Brain microvascular endothelial cell (primary cell): ENCODE results near the gene KIAA2012.

ENCODE experiments used
- DNase-seq: peaks from one replicate; pipeline ENCODE4 v3.0.0-alpha.2; 2020
- H3K27ac ChIP-seq: fragments of 250-450 bp; sonication (Bioruptor Pico); 2 replicates; pipeline ENCODE4 v1.5.1; 2020; ENCODE audit warnings: mild to moderate bottlenecking, moderate library complexity
- H3K27me3 ChIP-seq: fragments of 250-450 bp; sonication (Bioruptor Pico); replicated peaks from 2 replicates; pipeline ENCODE4 v1.5.1; 2020; ENCODE audit warnings: mild to moderate bottlenecking
- H3K36me3 ChIP-seq: fragments of 250-450 bp; sonication (Bioruptor Pico); replicated peaks from 2 replicates; pipeline ENCODE4 v1.5.1; 2020; ENCODE audit warnings: mild to moderate bottlenecking
- H3K4me3 ChIP-seq: 2 replicates; pipeline ENCODE4 v1.5.1; 2011; ENCODE audit warnings: low read depth, mild to moderate bottlenecking, control low read depth, low read length, moderate library complexity
- CTCF ChIP-seq: IDR thresholded peaks from 2 replicates; pipeline ENCODE4 v1.5.1; 2011; ENCODE audit warnings: low read depth, mild to moderate bottlenecking, moderate library complexity, low read length, control low read depth, inconsistent platforms; ENCODE audit errors: missing control alignments
- in situ Hi-C: cut with HindIII; loops from 2 replicates; pipeline ENCODE4 v1.10.0; 2017; ENCODE audit warnings: low sequenced_read_pairs, low pct_ligation_motif_present

KIAA2012 gene

GRCh38 chr2:202072737-202073401, at the start of gene KIAA2012:
Gene KIAA2012, plus strand, starts transcription at chr2:202073255. Its CDS starts 373 bp downstream, at chr2:202073628.
- no peak for TF ChIP-seq CTCF
- in situ Hi-C loops: no loop called here

GRCh38 chr2:202023904-202024266, 49.2 kb upstream of the KIAA2012 start:
- DNase-seq: no peak
- Histone ChIP-seq H3K4me3 (no peak overlapping the region), H3K27me3 (no peaks in the 10 kb centered on the region), H3K36me3 (no peaks in the 10 kb centered on the region), H3K27ac (no peak overlapping the region)
- no peak for TF ChIP-seq CTCF
- in situ Hi-C loops: no loop called here

More at GRCh38 chr2:202072737-202073401, at the start of gene KIAA2012:
- no peak within 1 kb of the TSS for H3K4me3 ChIP-seq
- H3K36me3 ChIP-seq: no peaks in the 10 kb centered on the region
- H3K27ac ChIP-seq: no peak within 1 kb of the TSS
- no peaks in the 10 kb centered on the region for H3K27me3 ChIP-seq
- no peak for DNase-seq

GRCh38 chr2:202024871-202025270, 48.2 kb upstream of the KIAA2012 start:
- Histone ChIP-seq H3K27ac (no peak overlapping the region), H3K36me3 (no peaks in the 10 kb centered on the region), H3K4me3 (no peak overlapping the region), H3K27me3 (no peaks in the 10 kb centered on the region)
- in situ Hi-C loops: no loop called here
- DNase-seq: no peak
- no peak for TF ChIP-seq CTCF

- H3K27ac ChIP-seq: no peak overlapping the region
- no peaks in the 10 kb centered on the region for H3K27me3 ChIP-seq
- no peak overlapping the region for H3K4me3 ChIP-seq
- DNase-seq: no peak
- no peak for TF ChIP-seq CTCF
- no peaks in the 10 kb centered on the region for H3K36me3 ChIP-seq
- in situ Hi-C loops: no loop called here
Observed at GRCh38 chr2:202025816-202026215, 47.2 kb upstream of the KIAA2012 start.

- H3K4me3 ChIP-seq: no peak overlapping the region
- no peaks in the 10 kb centered on the region for H3K36me3 ChIP-seq
- no peak overlapping the region for H3K27ac ChIP-seq
- DNase-seq: no peak
- in situ Hi-C loops: no loop called here
- no peaks in the 10 kb centered on the region for H3K27me3 ChIP-seq
- TF ChIP-seq CTCF: no peak
Observed at GRCh38 chr2:202026507-202026906, 46.5 kb upstream of the KIAA2012 start.

GRCh38 chr2:202030691-202031090, 42.4 kb upstream of the KIAA2012 start:
- Histone ChIP-seq H3K4me3 (no peak overlapping the region), H3K27me3 (no peaks in the 10 kb centered on the region), H3K27ac (no peak overlapping the region), H3K36me3 (no peaks in the 10 kb centered on the region)
- DNase-seq: no peak
- in situ Hi-C loops: no loop called here
- TF ChIP-seq CTCF: no peak
